Thoracic aorta (tissue), 2 donors: ENCODE data around the gene PHF13. TPM values are rescaled to one million over a fixed set of nuclear protein-coding genes. Genes with fewer than 3 reads are reported as not detected.
A peak's percentile ranks its signal among the peaks of the same experiment; 100 is the strongest.

ENCODE experiments used
- ATAC-seq: fragments of 150-250 bp; one replicate; pipeline ENCODE4 v1.8.0; 2017; ENCODE audit warnings: low read depth; ENCODE audit not compliant: insufficient number of reproducible peaks, low FRiP score
- DNase-seq: peaks from one replicate; pipeline ENCODE4 v3.0.0-alpha.2; 2020; ENCODE audit warnings: low spot score
- H3K27ac ChIP-seq, 2 donors: fragments of 200-600 bp; sonication (generic); 1 replicate in 1 of 2; 2 replicates in 1 of 2; pipeline ENCODE4 v1.5.1; 2016; ENCODE audit warnings: mild to moderate bottlenecking in 2 of 2, moderate library complexity in 2 of 2
- H3K27me3 ChIP-seq: fragments of 200-600 bp; sonication (generic); replicated peaks from 2 replicates; pipeline ENCODE4 v1.6.0; 2016; ENCODE audit warnings: mild to moderate bottlenecking; ENCODE audit not compliant: insufficient read depth
- H3K36me3 ChIP-seq: fragments of 200-600 bp; sonication (generic); one replicate; pipeline ENCODE4 v1.5.1; 2016
- H3K4me1 ChIP-seq, 2 donors: fragments of 200-600 bp; sonication (generic); 1 replicate in 1 of 2; 2 replicates in 1 of 2; pipeline versions ENCODE4 v1.5.1 to v1.6.0; 2016; ENCODE audit warnings: low read depth in 2 of 2, mild to moderate bottlenecking in 1 of 2; ENCODE audit not compliant: control insufficient read depth in 1 of 2
- H3K4me3 ChIP-seq: fragments of 200-600 bp; sonication (generic); 2 replicates; pipeline ENCODE4 v1.5.1; 2016; ENCODE audit warnings: mild to moderate bottlenecking
- H3K9me3 ChIP-seq: fragments of 200-600 bp; sonication (generic); 2 replicates; pipeline ENCODE4 v1.5.1; 2016
- CTCF ChIP-seq: fragments of 200-600 bp; sonication (generic); IDR thresholded peaks from one replicate; pipeline ENCODE4 v1.5.1; 2019; ENCODE audit warnings: antibody characterized with exemption
- total RNA-seq, 2 donors: library from RNA; depleted of rRNA; stranded (reverse); fragments of >200 nt; gene quantifications; one replicate each; pipeline versions ENCODE4 v1.1.0 to v1.2.3, GENCODE V29; 2016

PHF13 gene
- total RNA-seq, 2 donors from 2014 or later, result 14.6 to 17.7 TPM

- TF ChIP-seq CTCF, result no peak
- peaks cover 67% of the 10 kb centered on the region for H3K36me3 ChIP-seq
- H3K4me3 ChIP-seq, result peak overlapping the region; percentile 32
- H3K9me3 ChIP-seq, result no peaks in the 10 kb centered on the region
- peak overlapping the region; percentile 82 to 90 for H3K27ac ChIP-seq
- no peak for ATAC-seq
- H3K4me1 ChIP-seq, result peaks cover 52 to 89% of the 10 kb centered on the region in 2 donors
- no peak for DNase-seq
- no peaks in the 10 kb centered on the region for H3K27me3 ChIP-seq
Measured at GRCh38 chr1:6591644-6592043, 21.9 kb upstream of the PHF13 start.

GRCh38 chr1:6592441-6592840 is 21.1 kb upstream of the PHF13 start:
- Histone ChIP-seq H3K27ac (peak overlapping the region; percentile 82 to 90), H3K4me1 (peaks cover 56 to 89% of the 10 kb centered on the region in 2 donors), H3K36me3 (peaks cover 75% of the 10 kb centered on the region), H3K27me3 (no peaks in the 10 kb centered on the region), H3K9me3 (no peaks in the 10 kb centered on the region), H3K4me3 (no peak overlapping the region)
- no peak for DNase-seq
- no peak for ATAC-seq
- no peak for TF ChIP-seq CTCF

- Histone ChIP-seq H3K9me3 (no peaks in the 10 kb centered on the region), H3K27ac (peak overlapping the region; percentile 82 to 90), H3K4me3 (no peak overlapping the region), H3K27me3 (no peaks in the 10 kb centered on the region), H3K36me3 (peaks cover 80% of the 10 kb centered on the region), H3K4me1 (peaks cover 56 to 89% of the 10 kb centered on the region in 2 donors)
- ATAC-seq, result no peak
- TF ChIP-seq CTCF, result no peak
- DNase-seq, result no peak
Measured at GRCh38 chr1:6592865-6593593, 20.5 kb upstream of the PHF13 start.

- H3K36me3 ChIP-seq, result peaks cover 78% of the 10 kb centered on the region
- TF ChIP-seq CTCF, result no peak
Measured at GRCh38 chr1:6593810-6594209, 19.7 kb upstream of the PHF13 start.

GRCh38 chr1:6594977-6595740 is 18.4 kb upstream of the PHF13 start:
- Histone ChIP-seq H3K4me3 (no peak overlapping the region), H3K36me3 (peaks cover 68% of the 10 kb centered on the region), H3K4me1 (peaks cover 65 to 85% of the 10 kb centered on the region in 2 donors)

More at GRCh38 chr1:6593810-6594209, 19.7 kb upstream of the PHF13 start:
- H3K9me3 ChIP-seq, result no peaks in the 10 kb centered on the region
- peaks cover 63 to 89% of the 10 kb centered on the region in 2 donors for H3K4me1 ChIP-seq
- no peaks in the 10 kb centered on the region for H3K27me3 ChIP-seq
- no peak for ATAC-seq
- DNase-seq, result no peak
- no peak overlapping the region for H3K4me3 ChIP-seq
- peak overlapping the region; percentile 82 to 90 for H3K27ac ChIP-seq

More at GRCh38 chr1:6594977-6595740, 18.4 kb upstream of the PHF13 start:
- ATAC-seq (no peak), DNase-seq (no peak)
- H3K9me3 ChIP-seq, result no peaks in the 10 kb centered on the region
- no peak for TF ChIP-seq CTCF
- H3K27me3 ChIP-seq, result no peaks in the 10 kb centered on the region
- H3K27ac ChIP-seq, result peak overlapping the region in 1 of 2 donors; percentile 31
